ENCODE results near the gene TXN2.

DNA sequence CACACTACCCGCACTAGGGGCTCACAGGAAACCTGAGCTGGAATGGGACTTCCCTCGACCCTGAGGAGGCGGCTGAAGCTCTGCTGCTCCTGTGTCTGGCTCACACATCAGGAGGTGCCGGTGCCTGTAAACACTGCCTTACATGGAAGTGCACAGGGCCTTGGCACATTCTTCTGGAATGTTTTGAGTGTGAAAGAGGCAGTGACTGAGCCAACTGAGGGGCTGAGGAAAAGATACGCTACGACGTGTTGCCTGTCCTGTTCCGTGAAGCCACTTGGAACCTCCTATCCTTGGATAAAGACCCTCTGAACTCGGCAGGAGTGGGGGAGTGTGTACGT lies 10.5 kb downstream of the TXN2 start:
- TF ChIP-seq, protein P1, sequence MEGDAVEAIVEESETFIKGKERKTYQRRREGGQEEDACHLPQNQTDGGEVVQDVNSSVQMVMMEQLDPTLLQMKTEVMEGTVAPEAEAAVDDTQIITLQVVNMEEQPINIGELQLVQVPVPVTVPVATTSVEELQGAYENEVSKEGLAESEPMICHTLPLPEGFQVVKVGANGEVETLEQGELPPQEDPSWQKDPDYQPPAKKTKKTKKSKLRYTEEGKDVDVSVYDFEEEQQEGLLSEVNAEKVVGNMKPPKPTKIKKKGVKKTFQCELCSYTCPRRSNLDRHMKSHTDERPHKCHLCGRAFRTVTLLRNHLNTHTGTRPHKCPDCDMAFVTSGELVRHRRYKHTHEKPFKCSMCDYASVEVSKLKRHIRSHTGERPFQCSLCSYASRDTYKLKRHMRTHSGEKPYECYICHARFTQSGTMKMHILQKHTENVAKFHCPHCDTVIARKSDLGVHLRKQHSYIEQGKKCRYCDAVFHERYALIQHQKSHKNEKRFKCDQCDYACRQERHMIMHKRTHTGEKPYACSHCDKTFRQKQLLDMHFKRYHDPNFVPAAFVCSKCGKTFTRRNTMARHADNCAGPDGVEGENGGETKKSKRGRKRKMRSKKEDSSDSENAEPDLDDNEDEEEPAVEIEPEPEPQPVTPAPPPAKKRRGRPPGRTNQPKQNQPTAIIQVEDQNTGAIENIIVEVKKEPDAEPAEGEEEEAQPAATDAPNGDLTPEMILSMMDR (IDR thresholded peaks at IDR 0.05; ENCODE audit: low read depth, low read length, poor library complexity, severe bottlenecking) = no peak
- TF ChIP-seq EZH2phosphoT487 (IDR thresholded peaks at IDR 0.05; ENCODE audit: borderline replicate concordance, low read length) = no peak
